K562 (cell line): Measurements from ENCODE around the gene ITGAV. TPM values are rescaled to one million over a fixed set of nuclear protein-coding genes. Genes with fewer than 3 reads are reported as not detected.
A peak's percentile ranks its signal among the peaks of the same experiment; 100 is the strongest.

Source experiments
- ATAC-seq: fragments of 200-7000 bp; cut with Tn5 transposase; 3 replicates; pipeline ENCODE4 v1.9.1; 2020; ENCODE audit warnings: moderate library complexity
- BruUV-seq: library from RNA; stranded (reverse); fragments of 400-500 nt; replicated peaks from 2 replicates; lab custom pipeline; 2021; lab: Mats Ljungman, UMichigan
- CTCF ChIA-PET: fragments of 300-600 bp; formaldehyde crosslinking; extraction: SDS; loops from one replicate; lab custom pipeline; 2021; ENCODE audit warnings: low intra/inter-chr PET ratio; lab: Yijun Ruan, JAX
- POLR2A ChIA-PET: fragments of 300-600, 350-650 bp; sonication (Branson Sonifier 250); formaldehyde crosslinking; extraction: SDS; loops from one replicate; lab custom pipeline; 2021; ENCODE audit warnings: antibody characterized with exemption, inconsistent platforms; lab: Yijun Ruan, JAX
- DNase-seq, 4 experiments: peaks; one replicate each; pipeline versions ENCODE4 v3.0.0 to v3.0.0-alpha.2; 2011 to 2018; ENCODE audit warnings: low spot score in 3 of 4, mixed read lengths in 3 of 4; ENCODE audit errors: extremely low read depth in 1 of 4
- FAIRE-seq: peaks from 2 replicates; lab custom pipeline; 2011; peaks lifted over from hg19 to GRCh38; lab: Jason Lieb, UNC
- H2AFZ ChIP-seq: 2 replicates; pipeline ENCODE4 v1.6.0; 2011; ENCODE audit warnings: low read depth, low read length, control low read depth, inconsistent platforms
- H3K27ac ChIP-seq: fragments of 200-600 bp; 3 replicates; pipeline ENCODE4 v1.8.0; 2011; ENCODE audit warnings: low read depth, mild to moderate bottlenecking, control low read depth, inconsistent platforms, low read length, moderate library complexity, mixed read lengths; ENCODE audit errors: extremely low read depth
- H3K27me3 ChIP-seq, 2 experiments: fragments of 300-600 bp in 1 of 2; 2 replicates in 1 of 2; 3 replicates in 1 of 2; pipeline versions ENCODE4 v1.6.0 to v1.8.0; 2011; ENCODE audit warnings: inconsistent platforms in 2 of 2, low read length in 2 of 2, mild to moderate bottlenecking in 1 of 2, mixed read lengths in 1 of 2, moderate library complexity in 1 of 2; ENCODE audit not compliant: control insufficient read depth in 2 of 2, insufficient read depth in 2 of 2
- H3K36me3 ChIP-seq: fragments of 300-600 bp; 3 replicates; pipeline ENCODE4 v1.8.0; 2011; ENCODE audit warnings: mild to moderate bottlenecking, low read length, inconsistent platforms; ENCODE audit not compliant: control insufficient read depth, insufficient read depth
- H3K4me1 ChIP-seq, 2 experiments: fragments of 200-600 bp in 1 of 2; replicated peaks in 1 of 2; 2 replicates in 1 of 2; 3 replicates in 1 of 2; pipeline versions ENCODE4 v1.5.1 to v1.8.0; 2011; ENCODE audit warnings: inconsistent platforms in 2 of 2, low read length in 2 of 2, mild to moderate bottlenecking in 1 of 2, mixed read lengths in 1 of 2, moderate library complexity in 1 of 2; ENCODE audit not compliant: control insufficient read depth in 2 of 2, insufficient read depth in 2 of 2
- H3K4me2 ChIP-seq: 2 replicates; pipeline ENCODE4 v1.6.1; 2011; ENCODE audit warnings: low read length, control low read depth, inconsistent platforms, mixed read lengths; ENCODE audit not compliant: insufficient read depth
- H3K4me3 ChIP-seq: fragments of 200-600 bp; sonication (generic), shearing (Covaris generic); 2 replicates; pipeline ENCODE4 v1.5.1; 2016; ENCODE audit warnings: control low read depth, inconsistent platforms
- H3K79me2 ChIP-seq: fragments of 200-600 bp; 3 replicates; pipeline ENCODE4 v1.8.0; 2011; ENCODE audit warnings: low read length, inconsistent platforms; ENCODE audit not compliant: control insufficient read depth, insufficient read depth
- H3K9ac ChIP-seq, 2 experiments: 2 replicates each; pipeline versions ENCODE4 v1.6.0 to v1.6.1; 2011; ENCODE audit warnings: low read depth in 2 of 2, low read length in 2 of 2, control low read depth in 1 of 2, inconsistent platforms in 1 of 2, mild to moderate bottlenecking in 1 of 2, mixed read lengths in 1 of 2; ENCODE audit not compliant: insufficient read depth in 1 of 2
- H3K9me1 ChIP-seq: one replicate; pipeline ENCODE4 v1.6.0; 2011; ENCODE audit warnings: inconsistent platforms, mild to moderate bottlenecking, low read length, moderate library complexity; ENCODE audit not compliant: control insufficient read depth, insufficient read depth
- H3K9me3 ChIP-seq: replicated peaks from 2 replicates; pipeline ENCODE4 v1.5.1; 2011; ENCODE audit warnings: low read depth, low read length, inconsistent platforms; ENCODE audit not compliant: control insufficient read depth, insufficient read depth
- H4K20me1 ChIP-seq: replicated peaks from 2 replicates; pipeline ENCODE4 v1.6.1; 2011; ENCODE audit warnings: low read length, inconsistent platforms, mixed read lengths; ENCODE audit not compliant: control insufficient read depth, insufficient read depth
- ADNP ChIP-seq: fragments of 200-800 bp; sonication (Bioruptor generic); IDR thresholded peaks from 2 replicates; pipeline ENCODE4 v1.6.1; 2016; ENCODE audit warnings: missing genetic modification characterization, missing compliant biosample characterization
- ATF4 ChIP-seq: fragments of 450-650 bp; formaldehyde crosslinking; IDR thresholded peaks from 2 replicates; pipeline ENCODE4 v1.4.0; 2022; ENCODE audit warnings: mild to moderate bottlenecking, moderate library complexity
- CXXC5 ChIP-seq: fragments of 250-450 bp; sonication (Bioruptor Pico); IDR thresholded peaks from 2 replicates; pipeline ENCODE4 v1.8.0; 2022; ENCODE audit warnings: inconsistent platforms, mild to moderate bottlenecking, moderate library complexity
- HLTF ChIP-seq: fragments of 450-650 bp; IDR thresholded peaks from 2 replicates; pipeline ENCODE4 v1.6.1; 2016
- HMGN3 ChIP-seq: IDR thresholded peaks from 2 replicates; pipeline ENCODE4 v1.6.1; 2011; ENCODE audit warnings: borderline replicate concordance, low read depth, mild to moderate bottlenecking, mixed read lengths, low read length; ENCODE audit not compliant: insufficient read length; ENCODE audit errors: extremely low read depth
- MXI1 ChIP-seq: IDR thresholded peaks from 2 replicates; pipeline ENCODE4 v1.6.1; 2011; ENCODE audit warnings: low read depth, mild to moderate bottlenecking, improper control_type of control experiment, low read length
- RBM25 ChIP-seq: fragments of 200-400 bp; formaldehyde crosslinking; IDR thresholded peaks from 2 replicates; pipeline ENCODE4 v1.6.1; 2018; ENCODE audit warnings: low read length, low read depth, moderate library complexity; ENCODE audit not compliant: severe bottlenecking
- SIN3B ChIP-seq: fragments of 450-650 bp; IDR thresholded peaks from 2 replicates; pipeline ENCODE4 v1.6.1; 2017; ENCODE audit warnings: low read depth, mild to moderate bottlenecking, moderate library complexity
- TCF3 ChIP-seq: sonication (generic); formaldehyde crosslinking; IDR thresholded peaks from 2 replicates; pipeline ENCODE4 v1.4.0; 2020; ENCODE audit warnings: mild to moderate bottlenecking, missing genetic modification reagents
- ZKSCAN3 ChIP-seq: fragments of 250-450 bp; sonication (Bioruptor Pico); IDR thresholded peaks from 2 replicates; pipeline ENCODE4 v1.4.0; 2020
- ZNF121 ChIP-seq: sonication (generic); formaldehyde crosslinking; conservative IDR thresholded peaks from 2 replicates; pipeline ENCODE4 v1.8.0; 2022; ENCODE audit warnings: missing genetic modification reagents
- ZNF3 ChIP-seq: fragments of 250-450 bp; sonication (Bioruptor Pico); IDR thresholded peaks from 2 replicates; pipeline ENCODE4 v1.5.0; 2021; ENCODE audit warnings: mild to moderate bottlenecking, moderate library complexity
- ZNF398 ChIP-seq: fragments of 250-450 bp; sonication (Bioruptor Pico); IDR thresholded peaks from 2 replicates; pipeline ENCODE4 v1.8.0; 2021; ENCODE audit warnings: moderate library complexity, mild to moderate bottlenecking, inconsistent platforms
- ZNF639 ChIP-seq, 2 experiments: fragments of 200-800 bp in 1 of 2; sonication (Bioruptor generic) in 1 of 2; sonication (generic) in 1 of 2; formaldehyde crosslinking in 1 of 2; IDR thresholded peaks in 1 of 2; conservative IDR thresholded peaks in 1 of 2; 2 replicates each; pipeline versions ENCODE4 v1.5.0 to v1.6.1; 2016 to 2020; ENCODE audit warnings: missing compliant biosample characterization in 1 of 2, missing genetic modification characterization in 1 of 2, missing genetic modification reagents in 1 of 2
- WGBS: fragments of 100-300 bp; shearing (Covaris generic); methylation state at CpG from one replicate; pipeline ENCODE4 v1.1.6; 2016; ENCODE audit warnings: low coverage, mixed read lengths; ENCODE audit not compliant: insufficient coverage; ENCODE audit errors: missing lambda C conversion rate; 5-methylcytosine and 5-hydroxymethylcytosine counted together
- in situ Hi-C: fragments of 300-500 bp; cut with MboI; formaldehyde crosslinking; loops from 4 replicates; pipeline ENCODE4 v1.15.0; 2018; ENCODE audit warnings: inconsistent platforms, mixed read lengths
- intact Hi-C: fragments of 100-400 bp; cut with micrococcal nuclease; formaldehyde crosslinking; loops from 2 replicates; pipeline ENCODE4 v1.14.2; 2022
- polyA plus RNA-seq, 8 experiments: library from polyadenylated mRNA; depleted of rRNA in 4 of 8; stranded (reverse) in 5 of 8; unstranded in 3 of 8; fragments of >200 nt; fragmentation: Nextera tagmentation in 2 of 8; fragmentation: Illumina TruSeq in 1 of 8; extraction: Ambion mirVana in 2 of 8; extraction: Trizol in 1 of 8; gene quantifications; 2 replicates each; pipeline versions ENCODE4 v1.2.1 to v1.2.3, GENCODE V29; 2011 to 2014; ENCODE audit warnings: inconsistent platforms in 1 of 8, missing spikeins in 1 of 8
- total RNA-seq, 7 experiments: library from RNA; depleted of rRNA in 6 of 7; stranded (reverse); fragments of >200 nt in 6 of 7; fragmentation: Illumina TruSeq in 2 of 7; extraction: Trizol in 2 of 7; gene quantifications; 2 replicates each; pipeline versions ENCODE4 v1.2.1 to v1.2.3, GENCODE V29; 2011 to 2021; ENCODE audit warnings: low replicate concordance in 1 of 7
- TF ChIP-seq, protein P1 (sequence below), 2 experiments: fragments of 450-650 bp in 1 of 2; IDR thresholded peaks; 2 replicates each; pipeline ENCODE4 v1.6.1; 2011 to 2017; ENCODE audit warnings: low read depth in 2 of 2, antibody characterized with exemption in 1 of 2, borderline replicate concordance in 1 of 2, low read length in 1 of 2, mild to moderate bottlenecking in 1 of 2, mixed read lengths in 1 of 2; ENCODE audit not compliant: control insufficient read depth in 1 of 2

Gene ITGAV
- total and polyA plus RNA-seq, 9 of the 15 experiments (the other 6 are each of a cell fraction or from before 2014, with no cell fraction given) = 3.7 to 17.7 (median 10.7) TPM

DNA sequence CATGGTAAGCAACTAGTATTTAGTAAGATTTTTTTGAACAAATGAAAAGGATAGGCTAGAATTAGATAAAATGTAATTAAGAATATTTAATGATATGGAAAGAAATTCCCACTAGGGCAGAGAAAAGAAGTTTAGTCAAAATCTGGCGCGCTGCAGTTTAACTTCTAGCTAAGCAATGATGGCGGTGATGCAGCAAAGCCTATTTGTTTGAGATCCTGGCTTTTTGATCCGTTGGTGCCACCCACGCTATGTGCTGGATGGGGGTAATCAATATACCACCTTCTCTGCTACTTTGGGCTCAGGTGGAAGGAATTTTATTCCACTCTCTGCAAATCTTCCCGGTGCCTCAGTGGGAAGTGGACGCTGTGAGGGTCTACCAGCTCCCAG lies 103.6 kb downstream of the ITGAV start:
- intact Hi-C loops = no loop called here
- BruUV-seq = no TSS peak
- Histone ChIP-seq H3K36me3 (no peaks in the 10 kb centered on the region), H3K4me1 (peaks cover 0 to 11% of the 10 kb centered on the region in 2 experiments; a peak in 2 of 5 replicates), H3K9me3 (no peaks in the 10 kb centered on the region), H3K9ac (peak overlapping the region in 1 of 2 experiments; percentile 81; a peak in 1 of 4 replicates), H4K20me1 (no peaks in the 10 kb centered on the region), H3K9me1 (no peaks in the 10 kb centered on the region), H3K79me2 (no peaks in the 10 kb centered on the region), H2AFZ (peak overlapping the region; percentile 61; the same call in 1 of the 2 replicates), H3K4me2 (peak overlapping the region; percentile 51; the same call in 1 of the 2 replicates), H3K4me3 (peak overlapping the region; percentile 32), H3K27me3 (peaks cover 17 to 26% of the 10 kb centered on the region in 2 experiments), H3K27ac (no peak overlapping the region)
- WGBS = 25% methylated on average over 7 of the region's 7 CpGs
- FAIRE-seq (no peak), DNase-seq (no peak), ATAC-seq (no peak)
- in situ Hi-C loops = no loop called here
- POLR2A ChIA-PET = interaction anchor here (1.1 kb wide), 1 partner anchor 29 kb away, joined by 3 read pairs; no protein-coding TSS in a partner anchor
- CTCF ChIA-PET = no interaction called here
- TF ChIP-seq ZNF3 (CRISPR knock-in tag) (no peak), ZNF639 (CRISPR knock-in tag; conservative IDR thresholded peaks at IDR 0.05 in 1 of 2, IDR thresholded peaks at IDR 0.05 in 1 of 2) (no peak), CXXC5 (CRISPR knock-in tag) (no peak), RBM25 (no peak), HMGN3 (no peak), TCF3 (CRISPR knock-in tag) (no peak), ZNF121 (CRISPR knock-in tag) (no peak), ADNP (no peak), ZNF398 (CRISPR knock-in tag) (no peak), SIN3B (no peak), ZKSCAN3 (no peak), HLTF (no peak), ATF4 (no peak), MXI1 (no peak)
- TF ChIP-seq, protein P1, sequence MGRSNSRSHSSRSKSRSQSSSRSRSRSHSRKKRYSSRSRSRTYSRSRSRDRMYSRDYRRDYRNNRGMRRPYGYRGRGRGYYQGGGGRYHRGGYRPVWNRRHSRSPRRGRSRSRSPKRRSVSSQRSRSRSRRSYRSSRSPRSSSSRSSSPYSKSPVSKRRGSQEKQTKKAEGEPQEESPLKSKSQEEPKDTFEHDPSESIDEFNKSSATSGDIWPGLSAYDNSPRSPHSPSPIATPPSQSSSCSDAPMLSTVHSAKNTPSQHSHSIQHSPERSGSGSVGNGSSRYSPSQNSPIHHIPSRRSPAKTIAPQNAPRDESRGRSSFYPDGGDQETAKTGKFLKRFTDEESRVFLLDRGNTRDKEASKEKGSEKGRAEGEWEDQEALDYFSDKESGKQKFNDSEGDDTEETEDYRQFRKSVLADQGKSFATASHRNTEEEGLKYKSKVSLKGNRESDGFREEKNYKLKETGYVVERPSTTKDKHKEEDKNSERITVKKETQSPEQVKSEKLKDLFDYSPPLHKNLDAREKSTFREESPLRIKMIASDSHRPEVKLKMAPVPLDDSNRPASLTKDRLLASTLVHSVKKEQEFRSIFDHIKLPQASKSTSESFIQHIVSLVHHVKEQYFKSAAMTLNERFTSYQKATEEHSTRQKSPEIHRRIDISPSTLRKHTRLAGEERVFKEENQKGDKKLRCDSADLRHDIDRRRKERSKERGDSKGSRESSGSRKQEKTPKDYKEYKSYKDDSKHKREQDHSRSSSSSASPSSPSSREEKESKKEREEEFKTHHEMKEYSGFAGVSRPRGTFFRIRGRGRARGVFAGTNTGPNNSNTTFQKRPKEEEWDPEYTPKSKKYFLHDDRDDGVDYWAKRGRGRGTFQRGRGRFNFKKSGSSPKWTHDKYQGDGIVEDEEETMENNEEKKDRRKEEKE (IDR thresholded peaks at IDR 0.05; ENCODE audit: borderline replicate concordance in 1 of 2, control insufficient read depth in 1 of 2, low read depth in 2 of 2, low read length in 1 of 2) = no peak
